Type B pancreatic cell (in vitro differentiated cells): Measurements from ENCODE around the gene PSTPIP1. TPM values are rescaled to one million over a fixed set of nuclear protein-coding genes. Genes with fewer than 3 reads are reported as not detected.
A peak's percentile ranks its signal among the peaks of the same experiment; 100 is the strongest.

Experiments used
- DNase-seq: peaks from one replicate; pipeline ENCODE4 v3.0.0; 2021; ENCODE audit warnings: mixed read lengths; ENCODE audit not compliant: unreplicated experiment; ENCODE audit errors: extremely low spot score
- H3K27ac Mint-ChIP-seq: 2 replicates; pipeline ENCODE4 v1.8.0; 2021; ENCODE audit warnings: mild to moderate bottlenecking, mixed read lengths
- H3K27me3 Mint-ChIP-seq: 2 replicates; pipeline ENCODE4 v1.8.0; 2021; ENCODE audit warnings: mixed read lengths
- H3K36me3 Mint-ChIP-seq: 2 replicates; pipeline ENCODE4 v1.8.0; 2021; ENCODE audit warnings: mixed read lengths
- H3K4me1 Mint-ChIP-seq: one replicate; pipeline ENCODE4 v1.8.0; 2021; ENCODE audit warnings: mixed read lengths; ENCODE audit not compliant: unreplicated experiment
- H3K4me3 Mint-ChIP-seq: 2 replicates; pipeline ENCODE4 v1.8.0; 2021; ENCODE audit warnings: mild to moderate bottlenecking, mixed read lengths
- H3K9me3 Mint-ChIP-seq: 2 replicates; pipeline ENCODE4 v1.8.0; 2021; ENCODE audit warnings: mixed read lengths
- CTCF ChIP-seq: fragments of 200-600 bp; sonication (generic); conservative IDR thresholded peaks from 2 replicates; pipeline ENCODE4 v1.5.0; 2021; ENCODE audit warnings: antibody characterized with exemption, mild to moderate bottlenecking
- total RNA-seq: library from RNA; stranded (reverse); gene quantifications from 2 replicates; pipeline ENCODE4 v1.2.1, GENCODE V29; 2021; ENCODE audit warnings: low replicate concordance

PSTPIP1 gene
- total RNA-seq, 1 donor from 2014 or later = 0.77 TPM

GRCh38 chr15:77057685-77058084 is 62.8 kb downstream of the PSTPIP1 start:
- H3K36me3 Mint-ChIP-seq = peaks cover 19% of the 10 kb centered on the region
- H3K4me1 Mint-ChIP-seq = peaks cover 49% of the 10 kb centered on the region
- H3K9me3 Mint-ChIP-seq = no peaks in the 10 kb centered on the region
- peak overlapping the region; percentile 71 for H3K27ac Mint-ChIP-seq
- no peak for TF ChIP-seq CTCF
- H3K4me3 Mint-ChIP-seq = peak overlapping the region; percentile 29
- no peak for DNase-seq
- no peaks in the 10 kb centered on the region for H3K27me3 Mint-ChIP-seq

- Mint-ChIP-seq H3K4me3 (no peak overlapping the region), H3K9me3 (no peaks in the 10 kb centered on the region), H3K27me3 (no peaks in the 10 kb centered on the region), H3K36me3 (peaks cover 16% of the 10 kb centered on the region), H3K27ac (no peak overlapping the region), H3K4me1 (peaks cover 47% of the 10 kb centered on the region)
- DNase-seq = no peak
- TF ChIP-seq CTCF = no peak
Observed at GRCh38 chr15:77058468-77058867, 63.5 kb downstream of the PSTPIP1 start.

GRCh38 chr15:77059786-77060361 is 64.9 kb downstream of the PSTPIP1 start:
- Mint-ChIP-seq H3K4me3 (peak overlapping the region; percentile 9), H3K4me1 (peaks cover 55% of the 10 kb centered on the region), H3K9me3 (no peaks in the 10 kb centered on the region), H3K27me3 (no peaks in the 10 kb centered on the region), H3K36me3 (peaks cover 10% of the 10 kb centered on the region), H3K27ac (peak overlapping the region; percentile 1)
- DNase-seq = no peak
- TF ChIP-seq CTCF = no peak

- H3K27ac Mint-ChIP-seq = peak overlapping the region; percentile 1
- no peaks in the 10 kb centered on the region for H3K9me3 Mint-ChIP-seq
- peaks cover 58% of the 10 kb centered on the region for H3K4me1 Mint-ChIP-seq
- TF ChIP-seq CTCF = no peak
- H3K4me3 Mint-ChIP-seq = no peak overlapping the region
- H3K27me3 Mint-ChIP-seq = no peaks in the 10 kb centered on the region
- DNase-seq = no peak
- H3K36me3 Mint-ChIP-seq = peaks cover 10% of the 10 kb centered on the region
Observed at GRCh38 chr15:77060546-77060945, 65.6 kb downstream of the PSTPIP1 start.

- no peaks in the 10 kb centered on the region for H3K9me3 Mint-ChIP-seq
- peaks cover 14% of the 10 kb centered on the region for H3K36me3 Mint-ChIP-seq
- no peak overlapping the region for H3K4me3 Mint-ChIP-seq
- no peaks in the 10 kb centered on the region for H3K27me3 Mint-ChIP-seq
- no peak for DNase-seq
- TF ChIP-seq CTCF = no peak
- H3K27ac Mint-ChIP-seq = no peak overlapping the region
- H3K4me1 Mint-ChIP-seq = peaks cover 67% of the 10 kb centered on the region
Observed at GRCh38 chr15:77063249-77063648, 68.3 kb downstream of the PSTPIP1 start.

GRCh38 chr15:77064063-77064462 is 69.1 kb downstream of the PSTPIP1 start:
- Mint-ChIP-seq H3K27me3 (no peaks in the 10 kb centered on the region), H3K9me3 (no peaks in the 10 kb centered on the region), H3K27ac (peak overlapping the region; percentile 83), H3K4me1 (peaks cover 66% of the 10 kb centered on the region), H3K4me3 (peak overlapping the region; percentile 30), H3K36me3 (peaks cover 16% of the 10 kb centered on the region)
- no peak for TF ChIP-seq CTCF
- DNase-seq = no peak
